Activated naive CD4-positive, alpha-beta T cell treated with anti-CD3 and anti-CD28 coated beads, Interleukin-2, amount 50 U/mL, for 24 hours (primary cell): ENCODE results near the gene DMXL1.

ENCODE experiments used
- H3K27ac Mint-ChIP-seq: one replicate; pipeline ENCODE4 v1.8.0; 2021; ENCODE audit warnings: mild to moderate bottlenecking, mixed read lengths
- H3K27me3 Mint-ChIP-seq: one replicate; pipeline ENCODE4 v1.8.0; 2021; ENCODE audit warnings: mixed read lengths
- H3K36me3 Mint-ChIP-seq: one replicate; pipeline ENCODE4 v1.8.0; 2021; ENCODE audit warnings: mixed read lengths
- H3K4me1 Mint-ChIP-seq: one replicate; pipeline ENCODE4 v1.8.0; 2021; ENCODE audit warnings: mixed read lengths
- H3K4me3 Mint-ChIP-seq: one replicate; pipeline ENCODE4 v1.8.0; 2021; ENCODE audit warnings: mild to moderate bottlenecking, mixed read lengths
- H3K9me3 Mint-ChIP-seq: one replicate; pipeline ENCODE4 v1.8.0; 2021; ENCODE audit warnings: mixed read lengths

The DMXL1 gene

GRCh38 chr5:119290161-119290569, 219.3 kb downstream of the DMXL1 start:
- H3K9me3 Mint-ChIP-seq: peaks cover 5% of the 10 kb centered on the region
- H3K27me3 Mint-ChIP-seq: no peaks in the 10 kb centered on the region
- peak overlapping the region; percentile 98 for H3K27ac Mint-ChIP-seq
- peak overlapping the region; percentile 82 for H3K4me3 Mint-ChIP-seq
- H3K4me1 Mint-ChIP-seq: peaks cover 86% of the 10 kb centered on the region
- H3K36me3 Mint-ChIP-seq: peaks cover 21% of the 10 kb centered on the region

- Mint-ChIP-seq H3K9me3 (peaks cover 5% of the 10 kb centered on the region), H3K36me3 (peaks cover 21% of the 10 kb centered on the region), H3K27me3 (no peaks in the 10 kb centered on the region), H3K4me1 (peaks cover 82% of the 10 kb centered on the region), H3K4me3 (peak overlapping the region; percentile 82), H3K27ac (peak overlapping the region; percentile 98)
Measured at GRCh38 chr5:119290607-119291006, 219.7 kb downstream of the DMXL1 start.

GRCh38 chr5:119291056-119291455, 220.2 kb downstream of the DMXL1 start:
- peaks cover 5% of the 10 kb centered on the region for H3K9me3 Mint-ChIP-seq
- H3K4me3 Mint-ChIP-seq: peak overlapping the region; percentile 82
- peak overlapping the region; percentile 98 for H3K27ac Mint-ChIP-seq
- peaks cover 21% of the 10 kb centered on the region for H3K36me3 Mint-ChIP-seq
- H3K27me3 Mint-ChIP-seq: no peaks in the 10 kb centered on the region
- peaks cover 77% of the 10 kb centered on the region for H3K4me1 Mint-ChIP-seq

GRCh38 chr5:119291877-119292276, 221.0 kb downstream of the DMXL1 start:
- peaks cover 5% of the 10 kb centered on the region for H3K9me3 Mint-ChIP-seq
- peaks cover 22% of the 10 kb centered on the region for H3K36me3 Mint-ChIP-seq
- H3K27me3 Mint-ChIP-seq: no peaks in the 10 kb centered on the region
- peak overlapping the region; percentile 74 for H3K4me3 Mint-ChIP-seq
- H3K4me1 Mint-ChIP-seq: peaks cover 69% of the 10 kb centered on the region
- H3K27ac Mint-ChIP-seq: peak overlapping the region; percentile 98

GRCh38 chr5:119292701-119293515, 222.0 kb downstream of the DMXL1 start:
- peaks cover 5% of the 10 kb centered on the region for H3K9me3 Mint-ChIP-seq
- peak overlapping the region; percentile 13 for H3K4me3 Mint-ChIP-seq
- peaks cover 25% of the 10 kb centered on the region for H3K36me3 Mint-ChIP-seq
- H3K27ac Mint-ChIP-seq: peak overlapping the region; percentile 89
- H3K27me3 Mint-ChIP-seq: no peaks in the 10 kb centered on the region
- peaks cover 61% of the 10 kb centered on the region for H3K4me1 Mint-ChIP-seq

- Mint-ChIP-seq H3K27ac (peak overlapping the region; percentile 20), H3K4me3 (peak overlapping the region; percentile 13), H3K4me1 (peaks cover 57% of the 10 kb centered on the region), H3K36me3 (peaks cover 25% of the 10 kb centered on the region), H3K27me3 (no peaks in the 10 kb centered on the region), H3K9me3 (peaks cover 5% of the 10 kb centered on the region)
Measured at GRCh38 chr5:119293516-119293829, 222.6 kb downstream of the DMXL1 start.
